ENCODE measurements around the gene OXLD1.
A peak's percentile ranks its signal among the peaks of the same experiment; 100 is the strongest.

The OXLD1 gene

DNA sequence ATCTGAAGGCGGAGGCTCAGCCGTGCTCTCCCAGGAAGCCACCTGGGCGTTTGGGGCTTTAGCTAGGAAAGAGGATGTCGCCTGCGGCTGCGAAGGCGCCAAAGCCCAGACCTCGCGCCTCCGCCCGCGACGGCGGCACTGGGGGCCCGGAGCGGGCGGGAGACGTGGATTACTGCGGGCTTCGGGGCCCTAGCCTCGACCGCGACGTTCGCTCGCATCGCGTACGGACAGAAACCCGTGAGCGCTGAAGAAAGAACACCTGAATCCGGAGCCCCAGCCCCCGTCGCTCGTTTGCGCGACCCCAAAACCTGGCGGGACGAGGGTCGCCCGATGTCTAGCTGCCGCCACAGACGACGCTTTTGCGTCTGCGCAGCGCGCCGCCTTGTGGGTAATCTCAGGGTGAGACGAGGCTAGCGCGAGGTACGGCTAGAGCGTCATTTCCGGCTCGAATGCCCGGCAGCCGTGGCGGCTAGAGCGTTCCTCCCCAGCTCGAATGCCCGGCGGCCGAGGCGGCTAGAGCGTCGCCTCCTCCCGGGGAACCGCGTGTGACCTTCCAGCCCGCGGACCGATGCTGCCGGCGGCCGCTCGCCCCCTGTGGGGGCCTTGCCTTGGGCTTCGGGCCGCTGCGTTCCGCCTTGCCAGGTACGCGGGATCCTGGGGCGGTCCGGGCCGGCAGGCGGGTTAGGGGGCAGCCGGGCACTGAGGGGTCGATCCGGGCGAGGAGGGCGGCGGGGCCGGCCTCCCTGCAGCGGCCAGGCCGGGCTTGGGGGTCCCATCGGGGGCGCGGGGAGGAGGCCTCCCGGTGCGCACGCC lies 36.7 kb upstream of the OXLD1 start, which contains the start of gene MRPL12:
Gene MRPL12, plus strand, starts transcription at position 434 of the 813 bp plus-strand sequence. Its CDS starts 135 bp downstream, at position 569.
- peak; percentile 85 to 86 for DNase-seq (ENCODE audit: low read depth in 2 of 2)

DNA sequence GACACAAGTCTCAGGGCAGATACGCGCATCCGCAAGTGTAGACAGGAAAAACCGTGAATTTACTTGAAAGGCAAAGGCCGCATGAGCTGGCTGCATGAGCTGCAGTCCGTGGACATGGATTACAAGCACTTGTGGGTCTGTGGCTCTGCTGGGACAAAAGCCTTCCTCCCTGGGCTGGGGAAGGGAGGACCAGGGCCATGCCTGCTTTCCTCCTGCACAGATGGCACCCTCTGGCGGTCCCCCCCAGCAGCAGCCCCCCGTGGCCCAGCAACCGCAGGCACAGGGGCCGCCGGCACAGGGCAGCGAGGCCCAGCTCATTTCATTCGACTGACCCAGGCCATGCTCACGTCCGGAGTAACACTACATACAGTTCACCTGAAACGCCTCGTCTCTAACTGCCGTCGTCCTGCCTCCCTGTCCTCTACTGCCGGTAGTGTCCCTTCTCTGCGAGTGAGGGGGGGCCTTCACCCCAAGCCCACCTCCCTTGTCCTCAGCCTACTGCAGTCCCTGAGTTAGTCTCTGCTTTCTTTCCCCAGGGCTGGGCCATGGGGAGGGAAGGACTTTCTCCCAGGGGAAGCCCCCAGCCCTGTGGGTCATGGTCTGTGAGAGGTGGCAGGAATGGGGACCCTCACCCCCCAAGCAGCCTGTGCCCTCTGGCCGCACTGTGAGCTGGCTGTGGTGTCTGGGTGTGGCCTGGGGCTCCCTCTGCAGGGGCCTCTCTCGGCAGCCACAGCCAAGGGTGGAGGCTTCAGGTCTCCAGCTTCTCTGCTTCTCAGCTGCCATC lies 35.1 kb upstream of the OXLD1 start:
- DNase-seq (ENCODE audit: low read depth in 2 of 2), result no peak

DNA sequence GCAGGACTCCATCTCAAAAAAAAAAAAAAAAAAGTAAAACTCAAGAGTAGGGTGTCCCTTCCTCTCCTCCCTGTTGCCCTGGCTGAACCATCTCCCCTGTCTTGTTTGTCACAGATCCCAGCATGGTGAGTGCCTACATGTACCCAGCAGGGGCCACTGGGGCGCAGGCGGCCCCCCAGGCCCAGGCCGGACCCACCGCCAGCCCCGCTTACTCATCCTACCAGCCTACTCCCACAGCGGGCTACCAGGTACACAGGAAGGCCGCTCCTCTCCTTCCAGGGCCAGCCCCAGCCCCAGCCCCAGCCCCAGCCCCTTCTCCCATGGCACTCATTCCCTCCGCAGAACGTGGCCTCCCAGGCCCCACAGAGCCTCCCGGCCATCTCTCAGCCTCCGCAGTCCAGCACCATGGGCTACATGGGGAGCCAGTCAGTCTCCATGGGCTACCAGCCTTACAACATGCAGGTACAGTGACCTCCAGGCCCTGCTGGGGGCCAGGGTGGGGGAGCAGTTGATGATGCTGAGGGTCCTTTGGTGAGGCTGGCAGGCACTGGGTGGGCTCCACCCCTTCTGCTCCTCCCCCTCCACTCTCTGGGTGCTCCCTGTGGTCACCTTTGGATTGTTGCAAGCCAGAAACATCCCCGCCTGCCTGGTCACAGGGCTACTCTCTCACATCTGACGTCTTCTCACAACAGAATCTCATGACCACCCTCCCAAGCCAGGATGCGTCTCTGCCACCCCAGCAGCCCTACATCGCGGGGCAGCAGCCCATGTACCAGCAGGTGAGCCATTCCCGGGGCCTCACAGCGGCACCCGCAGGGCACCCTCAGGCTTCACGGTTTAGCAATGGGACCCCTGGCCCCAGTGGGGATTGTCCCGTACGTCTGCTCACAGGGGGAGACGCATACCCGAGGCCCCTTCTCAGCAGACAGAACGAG lies 34.2 kb upstream of the OXLD1 start:
- DNase-seq (ENCODE audit: low read depth in 2 of 2), result no peak

- DNase-seq (ENCODE audit: low read depth in 2 of 2), result no peak
Observed at GRCh38 chr17:81697261-81698044, 31.0 kb upstream of the OXLD1 start.

DNA sequence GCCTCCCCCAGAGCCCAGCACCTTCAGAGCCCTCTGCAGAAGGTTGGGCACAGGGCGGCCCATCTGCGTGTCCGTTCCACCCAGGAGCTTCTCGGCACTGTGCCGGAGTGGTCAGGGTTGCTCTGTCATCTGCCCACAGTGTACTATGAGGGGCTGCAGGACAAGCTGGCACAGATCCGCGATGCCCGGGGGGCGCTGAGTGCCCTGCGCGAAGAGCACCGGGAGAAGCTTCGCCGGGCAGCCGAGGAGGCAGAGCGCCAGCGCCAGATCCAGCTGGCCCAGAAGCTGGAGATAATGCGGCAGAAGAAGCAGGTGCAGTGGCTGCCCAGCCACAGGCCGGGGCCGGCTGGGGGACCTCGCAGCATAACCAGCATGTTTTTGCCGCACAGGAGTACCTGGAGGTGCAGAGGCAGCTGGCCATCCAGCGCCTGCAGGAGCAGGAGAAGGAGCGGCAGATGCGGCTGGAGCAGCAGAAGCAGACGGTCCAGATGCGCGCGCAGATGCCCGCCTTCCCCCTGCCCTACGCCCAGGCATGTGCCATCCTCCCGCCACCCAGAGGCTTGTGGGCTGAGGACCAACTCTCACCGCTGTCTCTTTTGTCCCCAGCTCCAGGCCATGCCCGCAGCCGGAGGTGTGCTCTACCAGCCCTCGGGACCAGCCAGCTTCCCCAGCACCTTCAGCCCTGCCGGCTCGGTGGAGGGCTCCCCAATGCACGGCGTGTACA lies 30.0 kb upstream of the OXLD1 start:
- DNase-seq (ENCODE audit: low read depth in 2 of 2), result no peak

DNA sequence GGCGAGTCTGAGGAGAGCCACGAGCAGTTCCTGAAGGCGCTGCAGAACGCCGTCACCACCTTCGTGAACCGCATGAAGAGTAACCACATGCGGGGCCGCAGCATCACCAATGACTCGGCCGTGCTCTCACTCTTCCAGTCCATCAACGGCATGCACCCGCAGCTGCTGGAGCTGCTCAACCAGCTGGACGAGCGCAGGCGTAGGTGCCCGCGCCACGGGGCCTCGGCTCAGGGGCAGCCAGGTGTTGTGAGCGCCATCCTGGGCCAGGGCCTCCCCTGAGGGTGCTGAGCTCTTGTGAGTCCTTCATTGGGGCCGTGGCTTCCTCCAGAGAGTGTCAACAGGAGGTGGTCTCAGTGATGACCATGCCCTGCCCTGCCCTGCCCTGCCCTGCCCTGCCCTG lies 29.4 kb upstream of the OXLD1 start:
- no peak for DNase-seq (ENCODE audit: low read depth in 2 of 2)

GRCh38 chr17:81695211-81695610 lies 28.8 kb upstream of the OXLD1 start:
- no peak for DNase-seq (ENCODE audit: low read depth in 2 of 2)

DNA sequence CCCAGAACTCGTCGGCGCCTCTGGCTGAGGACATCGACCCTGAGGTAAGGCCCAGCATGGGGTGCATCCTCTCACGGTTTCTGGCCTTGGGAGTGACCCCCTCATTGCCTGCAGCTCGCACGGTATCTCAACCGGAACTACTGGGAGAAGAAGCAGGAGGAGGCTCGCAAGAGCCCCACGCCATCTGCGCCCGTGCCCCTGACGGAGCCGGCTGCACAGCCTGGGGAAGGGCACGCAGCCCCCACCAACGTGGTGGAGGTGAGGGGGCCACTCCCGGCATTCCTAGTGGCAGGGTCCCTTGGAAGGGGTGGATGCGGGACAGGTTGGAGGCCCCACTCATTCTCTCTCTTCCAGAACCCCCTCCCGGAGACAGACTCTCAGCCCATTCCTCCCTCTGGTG lies 28.4 kb upstream of the OXLD1 start:
- DNase-seq (ENCODE audit: low read depth in 2 of 2), result no peak

DNA sequence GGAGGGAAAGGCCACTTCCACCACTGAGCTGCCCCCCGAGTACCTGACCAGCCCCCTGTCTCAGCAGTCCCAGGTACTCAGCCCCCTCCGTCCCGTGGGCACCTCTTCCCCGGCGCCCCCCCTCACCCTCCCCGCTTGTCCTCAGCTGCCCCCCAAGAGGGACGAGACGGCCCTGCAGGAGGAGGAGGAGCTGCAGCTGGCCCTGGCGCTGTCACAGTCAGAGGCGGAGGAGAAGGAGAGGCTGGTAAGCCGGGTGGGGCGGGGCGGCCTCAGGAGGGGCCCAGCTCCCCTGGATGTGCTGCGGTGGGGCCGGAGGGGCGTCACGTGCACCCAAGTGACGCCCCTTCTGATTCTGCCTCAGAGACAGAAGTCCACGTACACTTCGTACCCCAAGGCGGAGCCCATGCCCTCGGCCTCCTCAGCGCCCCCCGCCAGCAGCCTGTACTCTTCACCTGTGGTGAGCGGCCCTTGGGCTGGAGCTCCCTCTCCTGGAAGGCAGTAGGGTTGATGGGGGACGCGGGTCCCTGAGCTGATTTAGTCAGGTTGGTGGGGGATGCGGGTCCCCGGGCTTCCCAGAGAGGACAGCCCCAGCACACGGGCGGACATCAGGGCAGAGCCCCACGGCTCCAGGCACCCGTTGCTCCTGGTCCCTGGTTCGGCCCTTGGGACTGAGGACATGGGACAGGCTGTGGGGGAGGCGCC lies 27.3 kb upstream of the OXLD1 start:
- no peak for DNase-seq (ENCODE audit: low read depth in 2 of 2)

- no peak for DNase-seq (ENCODE audit: low read depth in 2 of 2)
Observed at GRCh38 chr17:81691608-81692007, 25.2 kb upstream of the OXLD1 start.

- DNase-seq (ENCODE audit: low read depth in 2 of 2), result no peak
Observed at GRCh38 chr17:81691196-81691595, 24.8 kb upstream of the OXLD1 start.

DNA sequence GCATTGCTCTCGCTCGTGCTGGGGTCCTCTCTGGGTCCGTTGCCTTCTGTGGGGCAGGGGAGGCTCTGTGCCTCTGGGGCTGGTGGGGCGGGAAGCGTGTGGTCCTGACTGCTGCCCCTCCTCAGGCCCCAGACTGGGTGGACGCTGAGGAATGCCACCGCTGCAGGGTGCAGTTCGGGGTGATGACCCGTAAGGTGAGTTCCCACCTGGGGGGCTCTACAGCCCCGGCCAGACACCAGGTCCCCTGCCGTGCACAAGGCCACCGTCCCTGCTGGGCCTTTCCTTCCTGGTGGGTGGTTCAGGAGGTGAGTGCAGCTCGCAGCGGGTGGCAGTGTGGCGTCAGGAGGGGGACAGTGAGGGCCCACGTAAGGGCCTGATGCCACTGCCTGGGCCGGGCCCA lies 24.1 kb upstream of the OXLD1 start:
- no peak for DNase-seq (ENCODE audit: low read depth in 2 of 2)

GRCh38 chr17:81690066-81690465 lies 23.7 kb upstream of the OXLD1 start:
- DNase-seq (ENCODE audit: low read depth in 2 of 2), result no peak

GRCh38 chr17:81688616-81689015 lies 22.2 kb upstream of the OXLD1 start:
- DNase-seq (ENCODE audit: low read depth in 2 of 2), result no peak

GRCh38 chr17:81687770-81688541 lies 21.6 kb upstream of the OXLD1 start:
- DNase-seq (ENCODE audit: low read depth in 2 of 2), result no peak

GRCh38 chr17:81686614-81687013 lies 20.2 kb upstream of the OXLD1 start:
- DNase-seq (ENCODE audit: low read depth in 2 of 2), result no peak

GRCh38 chr17:81685108-81685507 lies 18.7 kb upstream of the OXLD1 start:
- DNase-seq (ENCODE audit: low read depth in 2 of 2), result peak in 1 of 2 donors; percentile 55

DNA sequence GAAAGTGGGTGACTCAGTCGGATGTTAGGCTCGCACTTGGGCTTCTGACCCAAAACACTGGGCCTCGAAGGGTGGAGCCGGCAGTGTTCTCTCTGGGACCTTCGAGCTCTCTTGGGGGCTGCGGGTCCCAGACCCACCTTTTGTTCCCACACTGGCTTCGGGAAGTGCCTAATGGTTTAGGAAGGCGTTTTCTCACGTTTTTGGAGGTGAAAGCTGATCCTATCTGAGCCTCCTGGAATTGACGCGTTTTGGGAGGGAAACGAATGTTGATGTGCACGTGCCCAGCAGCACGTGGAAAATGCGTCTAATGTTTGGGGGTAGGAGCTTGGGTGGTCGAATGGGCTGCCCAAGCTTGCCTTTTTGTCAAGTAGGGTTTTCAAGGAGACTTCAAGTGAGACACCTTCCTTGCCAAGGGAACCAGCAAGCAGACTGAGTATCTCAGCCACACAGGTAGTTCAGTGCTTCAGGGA lies 18.1 kb upstream of the OXLD1 start:
- no peak for DNase-seq (ENCODE audit: low read depth in 2 of 2)
